Camera-type eye (tissue), 1 donor: ENCODE measurements around the gene TMEM169. TPM values are rescaled to one million over a fixed set of nuclear protein-coding genes. Genes with fewer than 3 reads are reported as not detected.

ENCODE experiments used
- total RNA-seq: library from RNA; depleted of rRNA; stranded (reverse); fragments of >200 nt; gene quantifications from one replicate; pipeline ENCODE4 v1.2.3, GENCODE V29; 2014

The TMEM169 gene, protein sequence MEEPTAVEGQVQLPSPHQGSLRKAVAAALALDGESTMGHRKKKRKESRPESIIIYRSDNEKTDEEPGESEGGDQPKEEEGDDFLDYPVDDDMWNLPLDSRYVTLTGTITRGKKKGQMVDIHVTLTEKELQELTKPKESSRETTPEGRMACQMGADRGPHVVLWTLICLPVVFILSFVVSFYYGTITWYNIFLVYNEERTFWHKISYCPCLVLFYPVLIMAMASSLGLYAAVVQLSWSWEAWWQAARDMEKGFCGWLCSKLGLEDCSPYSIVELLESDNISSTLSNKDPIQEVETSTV
- 19.5 TPM for total RNA-seq

GRCh38 chr2:216081487-216082116 lies at the start of gene TMEM169, which contains the start of gene PECR:
Gene TMEM169 (plus strand): TSS chr2:216081919. CDS start chr2:216095964, 14,045 bp downstream.
Gene PECR (minus strand): TSS chr2:216081809. CDS start chr2:216081741, 68 bp downstream.

DNA sequence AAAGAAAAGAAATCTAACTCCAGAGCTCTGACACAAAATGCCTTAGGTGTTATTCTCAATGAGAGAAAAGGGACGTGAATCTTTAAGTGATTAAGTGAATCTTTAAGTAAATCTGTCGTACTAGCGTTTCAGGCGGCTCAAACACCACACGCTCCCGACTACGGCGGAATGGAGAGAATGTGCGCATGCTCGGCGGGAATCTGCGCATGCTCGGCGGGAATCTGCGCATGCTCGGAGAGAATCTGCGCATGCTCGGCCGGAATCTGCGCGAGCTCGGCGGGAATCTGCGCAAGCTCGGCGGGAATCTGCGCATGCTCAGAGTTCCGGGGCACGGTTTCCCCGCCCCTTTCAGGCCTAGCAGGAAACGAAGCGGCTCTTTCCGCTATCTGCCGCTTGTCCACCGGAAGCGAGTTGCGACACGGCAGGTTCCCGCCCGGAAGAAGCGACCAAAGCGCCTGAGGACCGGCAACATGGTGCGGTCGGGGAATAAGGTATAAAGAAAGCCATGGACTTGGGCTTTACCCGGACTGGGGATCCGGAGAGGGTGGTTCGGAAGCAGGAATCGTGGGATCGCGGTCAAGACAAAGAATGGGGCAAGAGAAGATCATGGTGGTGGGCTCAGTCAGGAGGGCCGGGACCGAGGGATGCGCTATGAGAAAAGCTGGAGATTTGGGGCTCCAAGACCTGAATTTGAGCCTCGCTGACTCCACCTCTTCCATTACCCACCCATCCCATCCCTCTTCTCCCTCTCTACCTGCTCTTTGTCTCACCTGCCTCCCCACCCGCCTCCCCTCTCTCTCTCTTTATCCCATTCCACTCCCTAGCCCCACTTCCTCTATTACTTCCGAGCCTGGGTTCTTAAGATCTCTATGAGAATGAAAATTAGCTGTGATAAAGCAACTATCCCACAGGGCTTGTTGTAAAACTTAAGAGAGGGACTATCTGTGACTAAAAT lies 27.5 kb downstream of the TMEM169 start, which contains the start of gene XRCC5:
Gene XRCC5 (plus strand): TSS at position 382 of the 955 bp plus-strand sequence. CDS start 89 bp downstream, at position 471.

Other genes starting within 250 kb of the TMEM169 start
- 29.5 TPM for gene MREG, start 68.4 kb upstream of the TMEM169 start, total RNA-seq
- gene PECR, start 110 bp upstream of the TMEM169 start, total RNA-seq: 19.3 TPM
- gene XRCC5, start 27.4 kb downstream of the TMEM169 start, total RNA-seq: 313 TPM